ENCODE data around the gene POFUT2.

The POFUT2 gene

DNA sequence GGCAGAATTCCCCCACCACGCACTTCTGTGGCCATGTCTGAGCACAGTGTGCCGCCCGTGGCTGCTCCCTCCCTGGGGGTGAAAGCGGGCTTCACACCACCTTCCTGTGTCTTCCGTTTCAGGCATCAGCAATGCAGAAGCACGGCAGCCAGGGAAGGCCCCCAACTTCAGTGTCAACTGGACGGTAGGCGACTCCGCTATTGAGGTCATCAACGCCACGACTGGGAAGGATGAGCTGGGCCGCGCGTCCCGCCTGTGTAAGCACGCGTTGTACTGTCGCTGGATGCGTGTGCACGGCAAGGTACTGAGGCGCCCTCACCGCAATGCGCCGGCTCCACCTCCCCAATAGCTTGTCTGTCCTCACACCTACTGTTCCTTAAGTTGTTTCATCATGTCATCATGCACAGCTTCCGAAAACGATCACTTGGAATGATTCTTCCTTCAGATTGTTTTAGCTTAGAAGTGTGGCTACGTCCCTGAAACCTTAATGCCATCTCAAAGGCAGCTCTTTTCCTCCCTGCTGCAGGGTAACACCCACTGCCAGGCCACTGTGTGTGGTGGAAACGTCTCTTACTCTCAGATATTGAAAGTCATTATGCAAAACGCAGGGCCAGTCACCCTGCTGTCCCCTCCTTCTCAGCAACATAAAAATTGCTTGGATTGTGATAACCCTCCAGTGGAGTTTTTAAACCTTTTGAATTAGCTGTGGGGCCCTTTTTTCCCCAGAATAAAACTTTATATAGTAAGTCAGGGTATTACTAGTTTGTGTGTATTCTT lies 66.8 kb downstream of the POFUT2 start:
- DNase-seq: no peak

DNA sequence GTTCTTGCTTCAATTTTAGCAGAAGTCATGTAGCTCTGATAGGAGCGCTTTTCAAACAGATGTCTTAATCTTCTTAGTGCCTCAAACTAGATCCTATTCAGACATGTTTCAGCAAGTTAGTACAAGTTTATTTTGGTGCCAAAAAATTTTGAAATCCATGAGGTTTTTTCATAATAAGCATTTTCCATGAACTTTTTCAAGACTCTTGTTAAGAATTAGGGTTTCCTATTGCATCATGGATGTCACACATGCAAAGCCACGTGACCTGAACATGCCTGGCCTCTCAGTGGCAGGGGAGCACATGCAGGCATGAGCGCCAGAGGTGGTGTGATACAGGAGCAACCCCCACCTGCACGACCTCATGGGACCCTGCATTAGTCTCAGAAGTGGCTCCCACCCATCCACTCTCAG lies 67.6 kb downstream of the POFUT2 start:
- no peak for DNase-seq

DNA sequence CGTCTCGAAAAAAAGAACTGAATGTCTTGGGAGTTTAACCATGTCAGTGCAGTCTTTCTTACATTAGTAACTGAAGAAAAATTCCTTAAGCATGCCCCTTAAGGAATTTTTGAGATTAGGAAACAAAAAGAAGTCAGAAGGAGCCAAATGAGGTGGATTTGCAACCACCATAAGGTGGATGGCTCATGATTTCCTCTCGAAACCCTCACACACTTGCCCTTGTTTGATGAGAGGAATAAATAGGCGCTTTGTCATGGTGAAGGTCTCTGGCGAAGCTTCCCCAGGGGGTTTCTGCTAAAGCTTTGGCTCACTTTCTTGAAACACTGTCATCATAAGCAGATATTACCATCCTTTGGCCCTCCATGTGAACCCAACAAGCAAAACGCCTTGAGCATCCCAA lies 68.2 kb downstream of the POFUT2 start:
- no peak for DNase-seq

DNA sequence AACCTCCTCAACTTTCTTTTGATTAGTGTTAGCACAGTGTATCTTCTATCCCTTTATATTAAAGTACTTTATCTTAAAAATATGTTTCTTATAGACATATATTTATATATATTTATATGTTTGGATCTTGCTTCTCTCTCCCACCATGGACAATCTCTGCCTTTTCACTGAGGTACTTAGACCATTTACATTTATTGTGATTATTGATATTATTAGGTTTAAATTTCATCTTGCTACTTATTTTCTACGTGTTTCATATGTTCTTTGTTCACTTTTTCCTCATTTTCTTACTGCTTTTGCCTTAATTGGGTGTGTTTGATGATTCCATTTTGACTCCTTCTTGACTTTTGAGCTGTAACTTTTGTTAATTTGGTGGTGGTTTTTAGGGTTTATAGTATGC lies 70.7 kb downstream of the POFUT2 start:
- DNase-seq: no peak

DNA sequence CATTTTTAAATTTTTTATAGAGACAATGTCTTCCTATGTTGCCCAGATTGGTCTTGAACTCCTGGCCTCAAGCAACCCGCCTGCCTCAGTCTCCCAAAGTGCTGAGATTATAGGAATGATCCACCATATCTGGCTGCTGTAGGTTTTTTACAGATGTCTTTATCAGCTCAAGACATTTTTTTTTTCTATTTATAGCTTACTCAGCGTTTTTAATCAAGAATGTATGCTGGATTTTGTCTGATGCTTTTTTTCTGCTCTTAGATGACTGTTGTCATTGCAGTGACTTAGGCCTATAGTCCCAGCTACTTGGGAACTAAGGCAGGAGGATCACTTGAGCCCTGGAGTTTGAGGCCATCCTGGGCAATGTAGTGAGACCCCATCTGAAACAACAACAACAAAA lies 72.5 kb downstream of the POFUT2 start:
- DNase-seq: no peak

Data from CD4-positive, alpha-beta T cell treated with Interleukin-17A for 1 hour (primary cell).